ENCODE measurements around the gene LGALS4.

The LGALS4 gene

GRCh38 chr19:38833092-38833425 is 20.3 kb upstream of the LGALS4 start:
- TF ChIP-seq USF1 (IDR thresholded peaks at IDR 0.05) (no peak), TAF1 (IDR thresholded peaks at IDR 0.05; ENCODE audit: low read depth) (no peak)

GRCh38 chr19:38831142-38831605 is 18.4 kb upstream of the LGALS4 start:
- TF ChIP-seq EGR1 (IDR thresholded peaks at IDR 0.05) (no peak), TEAD4 (IDR thresholded peaks at IDR 0.05) (peak; percentile 77), CEBPB (IDR thresholded peaks at IDR 0.05) (no peak), TAF1 (IDR thresholded peaks at IDR 0.05; ENCODE audit: low read depth) (no peak), USF1 (IDR thresholded peaks at IDR 0.05) (no peak), CREB1 (IDR thresholded peaks at IDR 0.05; ENCODE audit: low read depth) (no peak), RAD21 (IDR thresholded peaks at IDR 0.05; ENCODE audit: low read depth) (peak; percentile 18; the same call in 1 of the 2 replicates), YY1 (IDR thresholded peaks at IDR 0.05; ENCODE audit: low read depth) (no peak), FOXM1 (IDR thresholded peaks at IDR 0.05; ENCODE audit: borderline replicate concordance, low read depth) (no peak), TCF12 (IDR thresholded peaks at IDR 0.05; ENCODE audit: low read depth) (no peak)
- TF ChIP-seq, protein P1, sequence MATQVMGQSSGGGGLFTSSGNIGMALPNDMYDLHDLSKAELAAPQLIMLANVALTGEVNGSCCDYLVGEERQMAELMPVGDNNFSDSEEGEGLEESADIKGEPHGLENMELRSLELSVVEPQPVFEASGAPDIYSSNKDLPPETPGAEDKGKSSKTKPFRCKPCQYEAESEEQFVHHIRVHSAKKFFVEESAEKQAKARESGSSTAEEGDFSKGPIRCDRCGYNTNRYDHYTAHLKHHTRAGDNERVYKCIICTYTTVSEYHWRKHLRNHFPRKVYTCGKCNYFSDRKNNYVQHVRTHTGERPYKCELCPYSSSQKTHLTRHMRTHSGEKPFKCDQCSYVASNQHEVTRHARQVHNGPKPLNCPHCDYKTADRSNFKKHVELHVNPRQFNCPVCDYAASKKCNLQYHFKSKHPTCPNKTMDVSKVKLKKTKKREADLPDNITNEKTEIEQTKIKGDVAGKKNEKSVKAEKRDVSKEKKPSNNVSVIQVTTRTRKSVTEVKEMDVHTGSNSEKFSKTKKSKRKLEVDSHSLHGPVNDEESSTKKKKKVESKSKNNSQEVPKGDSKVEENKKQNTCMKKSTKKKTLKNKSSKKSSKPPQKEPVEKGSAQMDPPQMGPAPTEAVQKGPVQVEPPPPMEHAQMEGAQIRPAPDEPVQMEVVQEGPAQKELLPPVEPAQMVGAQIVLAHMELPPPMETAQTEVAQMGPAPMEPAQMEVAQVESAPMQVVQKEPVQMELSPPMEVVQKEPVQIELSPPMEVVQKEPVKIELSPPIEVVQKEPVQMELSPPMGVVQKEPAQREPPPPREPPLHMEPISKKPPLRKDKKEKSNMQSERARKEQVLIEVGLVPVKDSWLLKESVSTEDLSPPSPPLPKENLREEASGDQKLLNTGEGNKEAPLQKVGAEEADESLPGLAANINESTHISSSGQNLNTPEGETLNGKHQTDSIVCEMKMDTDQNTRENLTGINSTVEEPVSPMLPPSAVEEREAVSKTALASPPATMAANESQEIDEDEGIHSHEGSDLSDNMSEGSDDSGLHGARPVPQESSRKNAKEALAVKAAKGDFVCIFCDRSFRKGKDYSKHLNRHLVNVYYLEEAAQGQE (IDR thresholded peaks at IDR 0.05; ENCODE audit: low read depth) = no peak

GRCh38 chr19:38830039-38830733 is 17.4 kb upstream of the LGALS4 start:
- TF ChIP-seq TAF1 (IDR thresholded peaks at IDR 0.05; ENCODE audit: low read depth) (no peak), EGR1 (IDR thresholded peaks at IDR 0.05) (no peak), NFIC (IDR thresholded peaks at IDR 0.05) (no peak), MAX (IDR thresholded peaks at IDR 0.05) (no peak), EP300 (IDR thresholded peaks at IDR 0.05; ENCODE audit: borderline replicate concordance) (no peak), CREB1 (IDR thresholded peaks at IDR 0.05; ENCODE audit: low read depth) (no peak), YY1 (IDR thresholded peaks at IDR 0.05; ENCODE audit: low read depth) (no peak), TCF12 (IDR thresholded peaks at IDR 0.05; ENCODE audit: low read depth) (no peak)

- TF ChIP-seq, protein P1 (IDR thresholded peaks at IDR 0.05; ENCODE audit: low read depth) = no peak
- TF ChIP-seq ZBTB7A (IDR thresholded peaks at IDR 0.05; ENCODE audit: low read depth) (no peak), TCF12 (IDR thresholded peaks at IDR 0.05; ENCODE audit: low read depth) (no peak), CREB1 (IDR thresholded peaks at IDR 0.05; ENCODE audit: low read depth) (no peak), CEBPB (IDR thresholded peaks at IDR 0.05) (no peak), NFIC (IDR thresholded peaks at IDR 0.05) (no peak), USF1 (IDR thresholded peaks at IDR 0.05) (no peak), YY1 (IDR thresholded peaks at IDR 0.05; ENCODE audit: low read depth) (no peak), TAF1 (IDR thresholded peaks at IDR 0.05; ENCODE audit: low read depth) (no peak), EP300 (IDR thresholded peaks at IDR 0.05; ENCODE audit: borderline replicate concordance) (no peak), RAD21 (IDR thresholded peaks at IDR 0.05; ENCODE audit: low read depth) (no peak), FOXM1 (IDR thresholded peaks at IDR 0.05; ENCODE audit: borderline replicate concordance, low read depth) (no peak), MAX (IDR thresholded peaks at IDR 0.05) (no peak)
These were observed 14.3 kb upstream of the LGALS4 start for GRCh38 chr19:38826856-38827551.

GRCh38 chr19:38819231-38819920 is 6.6 kb upstream of the LGALS4 start:
- TF ChIP-seq, protein P1 (IDR thresholded peaks at IDR 0.05; ENCODE audit: low read depth) = no peak
- TF ChIP-seq EGR1 (IDR thresholded peaks at IDR 0.05) (no peak), NFIC (IDR thresholded peaks at IDR 0.05) (no peak), TEAD4 (IDR thresholded peaks at IDR 0.05) (no peak), CREB1 (IDR thresholded peaks at IDR 0.05; ENCODE audit: low read depth) (no peak), EP300 (IDR thresholded peaks at IDR 0.05; ENCODE audit: borderline replicate concordance) (no peak), CEBPB (IDR thresholded peaks at IDR 0.05) (no peak), YY1 (IDR thresholded peaks at IDR 0.05; ENCODE audit: low read depth) (no peak), FOXM1 (IDR thresholded peaks at IDR 0.05; ENCODE audit: borderline replicate concordance, low read depth) (no peak), ZBTB7A (IDR thresholded peaks at IDR 0.05; ENCODE audit: low read depth) (no peak)
